HEK293 (cell line): ENCODE results near the gene SDS.
A peak's percentile ranks its signal among the peaks of the same experiment; 100 is the strongest.

ENCODE experiments used
- SP2 ChIP-seq: fragments of 450-650 bp; formaldehyde crosslinking; IDR thresholded peaks from 2 replicates; pipeline ENCODE4 v1.5.1; 2016; ENCODE audit warnings: missing biosample characterization, missing genetic modification characterization
- YY1 ChIP-seq: fragments of 450-650 bp; formaldehyde crosslinking; IDR thresholded peaks from 2 replicates; pipeline ENCODE4 v1.5.1; 2018; ENCODE audit warnings: missing biosample characterization, missing genetic modification characterization
- ZFHX2 ChIP-seq: fragments of 450-650 bp; formaldehyde crosslinking; conservative IDR thresholded peaks from 2 replicates; pipeline ENCODE4 v1.5.1; 2016; ENCODE audit warnings: missing biosample characterization, missing genetic modification characterization
- ZNF157 ChIP-seq: fragments of 450-650 bp; formaldehyde crosslinking; IDR thresholded peaks from 2 replicates; pipeline ENCODE4 v1.5.1; 2016; ENCODE audit warnings: missing biosample characterization, missing genetic modification characterization
- ZNF175 ChIP-seq: fragments of 450-650 bp; formaldehyde crosslinking; IDR thresholded peaks from 2 replicates; pipeline ENCODE4 v1.5.1; 2016; ENCODE audit warnings: missing biosample characterization, missing genetic modification characterization
- ZNF292 ChIP-seq: fragments of 450-650 bp; formaldehyde crosslinking; IDR thresholded peaks from 2 replicates; pipeline ENCODE4 v1.5.1; 2016; ENCODE audit warnings: low read depth, missing biosample characterization, missing genetic modification characterization, borderline replicate concordance
- ZNF335 ChIP-seq: fragments of 450-650 bp; formaldehyde crosslinking; conservative IDR thresholded peaks from 2 replicates; pipeline ENCODE4 v1.5.1; 2016; ENCODE audit warnings: missing biosample characterization, missing genetic modification characterization
- ZNF510 ChIP-seq: fragments of 450-650 bp; formaldehyde crosslinking; IDR thresholded peaks from 2 replicates; pipeline ENCODE4 v1.5.1; 2018; ENCODE audit warnings: mild to moderate bottlenecking, missing genetic modification characterization, missing biosample characterization; ENCODE audit not compliant: insufficient replicate concordance
- ZNF621 ChIP-seq: fragments of 450-650 bp; formaldehyde crosslinking; IDR thresholded peaks from 2 replicates; pipeline ENCODE4 v1.5.1; 2017; ENCODE audit warnings: missing biosample characterization, missing genetic modification characterization
- ZSCAN16 ChIP-seq: fragments of 450-650 bp; formaldehyde crosslinking; IDR thresholded peaks from 2 replicates; pipeline ENCODE4 v1.5.1; 2016; ENCODE audit warnings: missing biosample characterization, missing genetic modification characterization
- TF ChIP-seq, protein P1 (sequence below): fragments of 450-650 bp; formaldehyde crosslinking; IDR thresholded peaks from 2 replicates; pipeline ENCODE4 v1.5.1; 2016; ENCODE audit warnings: missing biosample characterization, missing genetic modification characterization

DNA sequence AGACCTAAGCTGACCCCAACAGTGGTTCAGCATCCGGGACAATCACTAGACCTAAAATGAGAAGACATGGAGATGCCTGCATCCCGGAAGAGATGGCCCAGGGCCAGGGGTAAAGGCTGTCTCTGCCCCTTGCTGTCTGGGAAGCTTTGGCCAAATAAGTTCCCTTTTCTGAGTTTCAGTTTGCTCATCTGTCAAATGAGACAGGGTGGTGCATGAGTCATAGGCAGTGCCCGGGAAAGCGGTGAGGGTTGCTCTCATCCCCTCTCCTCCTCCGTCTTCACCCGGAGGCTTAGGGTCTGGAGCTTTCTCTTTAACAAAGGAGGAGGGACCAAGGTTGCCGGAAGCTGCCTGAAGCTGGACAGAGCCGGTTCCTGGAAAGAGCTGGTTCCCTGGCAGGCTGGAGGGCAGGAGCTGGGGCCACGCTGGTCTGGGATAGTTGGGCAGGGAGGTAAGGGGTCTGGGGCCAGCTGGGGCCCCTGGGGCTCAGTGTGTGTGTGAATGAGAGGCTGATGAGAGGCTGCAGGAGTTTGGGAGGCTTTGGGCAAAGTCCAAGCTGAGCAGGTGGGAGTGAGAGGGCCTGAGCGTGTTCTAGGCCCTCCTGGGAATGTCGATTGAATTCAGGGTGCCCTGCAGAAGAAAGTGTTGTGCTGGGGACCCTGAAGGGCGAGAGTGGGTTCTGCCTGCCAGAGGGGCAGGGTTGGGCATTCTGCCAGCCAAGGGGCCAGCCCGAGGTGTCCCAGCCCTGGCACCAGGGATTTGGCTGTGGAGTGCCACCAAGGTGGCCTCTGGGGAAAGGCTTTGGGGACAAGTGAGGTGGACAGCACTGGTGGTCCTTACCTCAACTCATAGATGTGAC lies 18.6 kb upstream of the SDS start, which contains the start of gene SDSL:
- TF ChIP-seq ZNF335 (tag by site-specific recombination) = peak; percentile 81
- TF ChIP-seq SP2 (tag by site-specific recombination) = peak; percentile 63
- TF ChIP-seq ZFHX2 (tag by site-specific recombination) = no peak
- TF ChIP-seq ZNF157 = no peak
- TF ChIP-seq, protein P1, sequence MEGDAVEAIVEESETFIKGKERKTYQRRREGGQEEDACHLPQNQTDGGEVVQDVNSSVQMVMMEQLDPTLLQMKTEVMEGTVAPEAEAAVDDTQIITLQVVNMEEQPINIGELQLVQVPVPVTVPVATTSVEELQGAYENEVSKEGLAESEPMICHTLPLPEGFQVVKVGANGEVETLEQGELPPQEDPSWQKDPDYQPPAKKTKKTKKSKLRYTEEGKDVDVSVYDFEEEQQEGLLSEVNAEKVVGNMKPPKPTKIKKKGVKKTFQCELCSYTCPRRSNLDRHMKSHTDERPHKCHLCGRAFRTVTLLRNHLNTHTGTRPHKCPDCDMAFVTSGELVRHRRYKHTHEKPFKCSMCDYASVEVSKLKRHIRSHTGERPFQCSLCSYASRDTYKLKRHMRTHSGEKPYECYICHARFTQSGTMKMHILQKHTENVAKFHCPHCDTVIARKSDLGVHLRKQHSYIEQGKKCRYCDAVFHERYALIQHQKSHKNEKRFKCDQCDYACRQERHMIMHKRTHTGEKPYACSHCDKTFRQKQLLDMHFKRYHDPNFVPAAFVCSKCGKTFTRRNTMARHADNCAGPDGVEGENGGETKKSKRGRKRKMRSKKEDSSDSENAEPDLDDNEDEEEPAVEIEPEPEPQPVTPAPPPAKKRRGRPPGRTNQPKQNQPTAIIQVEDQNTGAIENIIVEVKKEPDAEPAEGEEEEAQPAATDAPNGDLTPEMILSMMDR (tag by site-specific recombination) = no peak
- TF ChIP-seq ZNF292 (tag by site-specific recombination) = no peak
- TF ChIP-seq ZNF621 (tag by site-specific recombination) = no peak
- no peak for TF ChIP-seq ZNF510 (tag by site-specific recombination)
- TF ChIP-seq ZNF175 = no peak
- no peak for TF ChIP-seq ZSCAN16 (tag by site-specific recombination)
- no peak for TF ChIP-seq YY1 (tag by site-specific recombination)
